Ovary (tissue), 9 donors: ENCODE measurements around the gene GTPBP1. TPM values are rescaled to one million over a fixed set of nuclear protein-coding genes. Genes with fewer than 3 reads are reported as not detected.

ENCODE experiments used
- DNase-seq, 5 donors: peaks; one replicate each; pipeline ENCODE4 v3.0.0-alpha.2; 2019 to 2020
- H3K27ac ChIP-seq, 2 donors: fragments of 200-600 bp; one replicate each; pipeline versions ENCODE4 v1.5.1 to v1.8.0; 2019 to 2022
- H3K27me3 ChIP-seq: fragments of 200-600 bp; one replicate; pipeline ENCODE4 v1.8.0; 2022
- H3K36me3 ChIP-seq: fragments of 200-600 bp; sonication (generic); one replicate; pipeline ENCODE4 v1.5.1; 2019
- H3K4me1 ChIP-seq: one replicate; pipeline ENCODE4 v1.8.1; 2013; ENCODE audit warnings: mild to moderate bottlenecking, moderate library complexity; ENCODE audit not compliant: insufficient read depth
- H3K4me3 ChIP-seq: fragments of 200-600 bp; sonication (generic); one replicate; pipeline ENCODE4 v1.5.1; 2017
- H3K9me3 ChIP-seq, 2 donors: fragments of 200-600 bp in 1 of 2; sonication (generic) in 1 of 2; one replicate each; pipeline versions ENCODE4 v1.5.1 to v1.8.1; 2013 to 2019; ENCODE audit warnings: mild to moderate bottlenecking in 1 of 2, moderate library complexity in 1 of 2
- CTCF ChIP-seq, 3 donors: fragments of 450-650 bp in 2 of 3; fragments of 200-600 bp in 1 of 3; IDR thresholded peaks; one replicate each; pipeline versions ENCODE4 v1.5.1 to v1.8.0; 2016 to 2022; ENCODE audit warnings: antibody characterized with exemption in 3 of 3, mild to moderate bottlenecking in 1 of 3
- EP300 ChIP-seq: sonication (generic); formaldehyde crosslinking; IDR thresholded peaks from one replicate; pipeline ENCODE4 v1.6.1; 2017; ENCODE audit warnings: antibody characterized with exemption
- POLR2A ChIP-seq: fragments of 450-650 bp; IDR thresholded peaks from one replicate; pipeline ENCODE4 v1.6.1; 2017; ENCODE audit warnings: antibody characterized with exemption, mild to moderate bottlenecking, moderate library complexity
- WGBS, 3 donors: extraction: QIAGEN DNeasy Blood & Tissue Kit in 1 of 3; methylation state at CpG; one replicate each; pipeline versions ENCODE4 v1.1.5 to v1.1.7; 2013 to 2017; 5-methylcytosine and 5-hydroxymethylcytosine counted together
- intact Hi-C, 4 donors: fragments of 100-400 bp; cut with DNase I; formaldehyde crosslinking; loops; one replicate each; pipeline versions ENCODE4 v1.11.0 to v1.15.1; 2022 to 2023
- polyA plus RNA-seq, 2 donors: library from polyadenylated mRNA; stranded (reverse); fragments of 200-250 nt in 1 of 2; fragments of 350-450 nt in 1 of 2; fragmentation: Illumina TruSeq in 1 of 2; extraction: RNeasy Lipid Tissue Mini Kit (QIAGEN cat#74804) in 1 of 2; gene quantifications; one replicate each; pipeline ENCODE4 v1.2.3, GENCODE V29; 2013 to 2014
- total RNA-seq, 7 donors: library from RNA; depleted of rRNA in 2 of 7; stranded (reverse); fragments of >200 nt in 2 of 7; fragmentation: NEBNext Ultra II Directional in 3 of 7; extraction: Animal tissue kit (Norgen Biotek cat#: 25700) in 3 of 7; gene quantifications; one replicate each; pipeline versions ENCODE4 v1.1.0 to v1.2.4, GENCODE V29; 2016 to 2023
- donor health status: DM: no; HTN: no; CAD: no; lungs with moderate emphysema.
- donor health status: DM: no; HTN: no; CAD: no.
- donor health status: Bipolar disorder and iron deficiency.
- donor health status: DM: yes; HTN: yes; CAD: no.
- donor health status: DM: no; HTN: no; CAD: no.
- donor health status: DM: yes; HTN: yes; CAD: no.

Gene GTPBP1
- total and polyA plus RNA-seq, 9 donors = 16.9 to 71.3 (median 59.9) TPM

- H3K9me3 ChIP-seq = no peaks in the 10 kb centered on the region
- peaks cover 7% of the 10 kb centered on the region for H3K4me1 ChIP-seq
- WGBS, 3 donors = 79 to 83% (median 80%) methylated on average over 9 of the region's 9 CpGs
- no peaks in the 10 kb centered on the region for H3K27me3 ChIP-seq
- DNase-seq = no peak
- no peak overlapping the region for H3K4me3 ChIP-seq
- H3K36me3 ChIP-seq = no peaks in the 10 kb centered on the region
- no peak for TF ChIP-seq CTCF (IDR thresholded peaks at IDR 0.05)
- no peak for TF ChIP-seq EP300
- no peak for TF ChIP-seq POLR2A
- H3K27ac ChIP-seq = no peak overlapping the region
- intact Hi-C loops = loop anchor here in 2 of 4 donors (5.0 to 10.0 kb wide), 2 partner anchors 217 to 355 kb away; partner anchors contain the start of gene APOBEC3B (in 1 of the 2)
Observed at GRCh38 chr22:38767313-38767712, 61.6 kb downstream of the GTPBP1 start.

GRCh38 chr22:38768036-38768435 is 62.3 kb downstream of the GTPBP1 start:
- Histone ChIP-seq H3K4me1 (peaks cover 7% of the 10 kb centered on the region), H3K4me3 (no peak overlapping the region), H3K9me3 (no peaks in the 10 kb centered on the region), H3K27ac (no peak overlapping the region), H3K27me3 (no peaks in the 10 kb centered on the region), H3K36me3 (no peaks in the 10 kb centered on the region)
- WGBS, 3 donors = 85 to 89% (median 89%) methylated on average over 11 of the region's 11 CpGs
- no peak for TF ChIP-seq CTCF (IDR thresholded peaks at IDR 0.05)
- no peak for TF ChIP-seq EP300
- TF ChIP-seq POLR2A = no peak
- DNase-seq = no peak
- intact Hi-C loops = loop anchor here in 2 of 4 donors (5.0 to 10.0 kb wide), 2 partner anchors 217 to 354 kb away; partner anchors contain the start of gene APOBEC3B (in 1 of the 2)

GRCh38 chr22:38770257-38770949 is 64.7 kb downstream of the GTPBP1 start:
- no peak for TF ChIP-seq POLR2A
- no peak for TF ChIP-seq EP300
- TF ChIP-seq CTCF (IDR thresholded peaks at IDR 0.05) = no peak
- Histone ChIP-seq H3K4me3 (no peak overlapping the region), H3K27me3 (no peaks in the 10 kb centered on the region), H3K36me3 (no peaks in the 10 kb centered on the region), H3K4me1 (peaks cover 3% of the 10 kb centered on the region), H3K9me3 (no peaks in the 10 kb centered on the region), H3K27ac (no peak overlapping the region)
- 87 to 91% (median 89%) methylated on average over 16 of the region's 16 CpGs for WGBS, 3 donors
- intact Hi-C loops = loop anchor here (5.0 to 10.0 kb wide), 7 partner anchors 72 to 344 kb away; partner anchors contain the start of gene NPTXR (in 2 of the 4)
- no peak for DNase-seq

- Histone ChIP-seq H3K9me3 (no peaks in the 10 kb centered on the region), H3K36me3 (no peaks in the 10 kb centered on the region), H3K4me3 (no peak overlapping the region), H3K27me3 (no peaks in the 10 kb centered on the region), H3K27ac (no peak overlapping the region), H3K4me1 (peaks cover 1% of the 10 kb centered on the region)
- intact Hi-C loops = loop anchor here (5.0 to 10.0 kb wide), 7 partner anchors 70 to 342 kb away; partner anchors contain the start of gene NPTXR (in 2 of the 4)
- no peak for TF ChIP-seq POLR2A
- no peak for TF ChIP-seq EP300
- TF ChIP-seq CTCF (IDR thresholded peaks at IDR 0.05) = no peak
- WGBS, 3 donors = 71 to 83% (median 81%) methylated on average over 8 of the region's 8 CpGs
- no peak for DNase-seq
Observed at GRCh38 chr22:38772623-38772873, 66.8 kb downstream of the GTPBP1 start.
